Activated naive CD8-positive, alpha-beta T cell treated with anti-CD3 and anti-CD28 coated beads, Interleukin-2, amount 50 U/mL, for 24 hours (primary cell): Measurements from ENCODE around the gene POLR1C.

Experiments used
- ATAC-seq: fragments of 150-1000 bp; cut with Tn5 transposase; one replicate; pipeline ENCODE4 v1.10.0; 2021
- DNase-seq: peaks from one replicate; pipeline ENCODE4 v3.0.0; 2021
- H3K27ac Mint-ChIP-seq: one replicate; pipeline ENCODE4 v1.8.0; 2021; ENCODE audit warnings: mild to moderate bottlenecking, mixed read lengths
- H3K27me3 Mint-ChIP-seq: one replicate; pipeline ENCODE4 v1.8.0; 2021; ENCODE audit warnings: mixed read lengths
- H3K36me3 Mint-ChIP-seq: one replicate; pipeline ENCODE4 v1.8.0; 2021; ENCODE audit warnings: low read depth, mixed read lengths
- H3K4me1 Mint-ChIP-seq: one replicate; pipeline ENCODE4 v1.8.0; 2021; ENCODE audit warnings: mixed read lengths
- H3K4me3 Mint-ChIP-seq: one replicate; pipeline ENCODE4 v1.8.0; 2021; ENCODE audit warnings: mild to moderate bottlenecking, moderate library complexity, mixed read lengths
- H3K9me3 Mint-ChIP-seq: one replicate; pipeline ENCODE4 v1.8.0; 2021; ENCODE audit warnings: mixed read lengths

POLR1C gene

DNA sequence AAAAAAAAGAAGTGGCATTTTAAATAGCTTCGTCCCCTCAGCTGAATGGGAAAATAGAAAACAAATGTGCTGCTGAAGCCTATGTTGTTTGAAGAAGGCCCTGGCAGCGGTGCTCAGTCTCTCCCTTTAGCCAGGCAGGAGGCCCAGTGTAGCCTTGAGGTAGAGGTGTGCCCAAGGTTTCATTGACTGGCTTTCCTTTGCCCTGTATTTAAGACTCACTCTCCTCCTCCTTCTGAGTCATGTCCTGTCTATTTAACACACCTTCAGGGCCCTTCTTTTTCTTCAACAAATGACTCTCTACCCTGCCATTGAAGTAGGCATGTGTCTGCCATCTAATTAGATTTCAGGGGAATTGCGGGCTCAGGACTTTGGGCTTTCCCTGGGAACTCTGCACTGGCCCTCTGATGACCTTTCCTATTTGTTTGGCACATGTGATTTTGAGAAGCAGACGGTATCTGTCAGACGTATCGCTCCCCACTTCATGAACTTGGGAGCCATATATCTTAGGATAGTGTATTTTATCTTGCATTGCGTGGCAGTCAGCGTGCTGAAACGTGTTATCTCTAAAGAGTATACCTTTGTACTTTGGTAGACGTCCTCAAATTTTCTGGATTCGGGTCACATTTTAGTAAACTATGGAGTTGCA, 35.2 kb upstream of the POLR1C start:
- Mint-ChIP-seq H3K27ac (no peak overlapping the region), H3K27me3 (no peaks in the 10 kb centered on the region), H3K9me3 (no peaks in the 10 kb centered on the region), H3K4me3 (no peak overlapping the region), H3K36me3 (peaks cover 4% of the 10 kb centered on the region), H3K4me1 (peaks cover 45% of the 10 kb centered on the region)
- peak; percentile 27 for ATAC-seq
- DNase-seq: no peak

DNA sequence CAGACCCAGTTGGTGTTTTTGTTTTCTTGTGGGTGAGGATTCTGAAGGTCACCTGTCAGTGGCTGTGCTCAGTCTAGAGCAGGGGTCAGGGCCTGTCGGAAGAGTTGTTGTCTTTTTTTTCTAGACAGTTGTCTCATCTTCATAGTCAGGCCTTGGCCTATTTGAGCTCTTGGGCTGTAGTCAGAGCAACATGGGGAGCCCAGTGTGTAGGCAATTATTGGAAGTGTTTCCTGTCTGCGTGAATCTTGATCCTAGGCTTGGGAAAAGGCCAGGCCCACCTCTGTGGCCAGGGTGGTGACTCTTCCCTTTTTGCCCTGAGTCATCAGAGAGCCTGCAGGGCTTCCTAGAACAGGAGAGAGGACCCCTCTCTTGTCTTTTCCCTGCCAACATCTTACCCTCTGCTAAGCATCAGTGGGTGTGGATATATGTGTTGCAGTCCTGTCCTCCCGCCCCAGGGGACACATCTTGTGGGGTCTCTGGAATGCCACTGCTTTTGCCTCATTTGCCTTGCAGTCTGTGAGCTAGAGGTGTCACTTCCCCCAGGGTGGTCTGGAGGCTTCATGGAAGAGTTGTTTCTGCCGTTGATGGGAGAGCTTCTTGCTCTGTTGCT, 28.1 kb upstream of the POLR1C start:
- no peaks in the 10 kb centered on the region for H3K27me3 Mint-ChIP-seq
- no peaks in the 10 kb centered on the region for H3K9me3 Mint-ChIP-seq
- peaks cover 5% of the 10 kb centered on the region for H3K4me1 Mint-ChIP-seq
- H3K27ac Mint-ChIP-seq: no peak overlapping the region
- no peak overlapping the region for H3K4me3 Mint-ChIP-seq
- ATAC-seq (no peak), DNase-seq (no peak)
- no peaks in the 10 kb centered on the region for H3K36me3 Mint-ChIP-seq

DNA sequence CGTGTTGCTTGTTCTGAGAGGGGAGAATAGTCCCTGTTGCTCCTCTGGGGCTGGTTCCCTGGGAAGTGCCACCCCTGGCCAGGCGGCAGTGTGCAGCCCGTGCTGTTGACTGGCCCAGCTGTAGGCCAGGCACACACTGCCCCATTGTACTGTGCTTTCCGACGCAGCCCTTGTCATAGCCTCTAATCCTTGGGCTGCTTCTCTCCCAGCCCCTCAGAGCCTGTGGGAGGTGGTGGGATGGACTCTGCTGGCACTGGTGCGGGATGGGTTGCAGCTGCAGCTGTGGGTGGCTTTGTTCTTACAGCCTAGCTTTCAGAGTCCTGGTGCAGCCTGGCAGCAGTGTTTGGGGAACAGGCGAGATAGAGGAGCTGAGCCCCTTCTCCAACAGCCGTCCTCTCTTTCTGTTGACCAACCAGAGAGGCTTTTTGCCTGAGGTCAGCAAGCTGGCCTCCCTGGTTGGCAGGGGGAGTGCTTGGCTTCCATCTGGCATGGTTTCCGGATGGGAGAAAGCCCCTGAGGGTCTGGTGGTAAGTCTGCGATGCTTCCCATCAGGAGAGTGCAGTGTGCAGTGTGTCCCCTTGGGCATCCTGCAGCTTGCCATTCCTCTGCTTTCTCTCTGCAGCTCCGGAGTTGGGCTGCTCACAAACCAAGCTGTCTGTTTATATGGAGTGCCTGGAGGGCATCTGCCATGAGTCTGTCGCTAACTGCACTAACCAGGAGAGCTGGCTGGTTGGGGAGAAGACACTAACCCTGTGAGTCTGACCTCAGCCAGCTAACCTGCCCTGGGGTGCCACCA, 27.4 kb upstream of the POLR1C start:
- ATAC-seq: no peak
- no peak overlapping the region for H3K27ac Mint-ChIP-seq
- no peaks in the 10 kb centered on the region for H3K9me3 Mint-ChIP-seq

DNA sequence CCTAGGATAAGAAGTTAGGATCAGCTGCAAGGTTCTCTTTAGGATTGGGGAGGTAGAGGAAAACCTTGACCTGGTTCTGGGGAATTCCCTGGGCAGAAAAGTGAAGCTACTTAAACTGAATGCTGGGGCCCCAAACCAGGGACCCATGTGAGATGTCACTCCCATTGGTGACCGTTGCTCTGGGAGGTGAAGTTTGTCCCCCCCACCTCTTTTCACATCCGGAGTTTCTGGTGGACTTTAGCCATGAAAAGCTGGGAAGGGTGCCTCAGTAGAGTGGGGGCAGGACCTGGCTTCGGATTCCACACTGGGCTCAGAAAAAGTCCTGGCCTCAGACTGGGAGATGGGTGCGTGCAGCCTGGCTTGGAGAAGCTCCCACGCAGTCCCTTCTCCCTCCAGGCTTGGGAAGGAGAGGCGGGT, 26.4 kb upstream of the POLR1C start:
- H3K27ac Mint-ChIP-seq: no peak overlapping the region
- peaks cover 19% of the 10 kb centered on the region for H3K4me1 Mint-ChIP-seq
- no peaks in the 10 kb centered on the region for H3K36me3 Mint-ChIP-seq
- DNase-seq (no peak), ATAC-seq (no peak)
- H3K4me3 Mint-ChIP-seq: no peak overlapping the region
- H3K27me3 Mint-ChIP-seq: no peaks in the 10 kb centered on the region
- no peaks in the 10 kb centered on the region for H3K9me3 Mint-ChIP-seq

More for the DNA sequence above, 27.4 kb upstream of the POLR1C start:
- Mint-ChIP-seq H3K36me3 (no peaks in the 10 kb centered on the region), H3K4me1 (peaks cover 10% of the 10 kb centered on the region), H3K4me3 (no peak overlapping the region), H3K27me3 (no peaks in the 10 kb centered on the region)
- no peak for DNase-seq

DNA sequence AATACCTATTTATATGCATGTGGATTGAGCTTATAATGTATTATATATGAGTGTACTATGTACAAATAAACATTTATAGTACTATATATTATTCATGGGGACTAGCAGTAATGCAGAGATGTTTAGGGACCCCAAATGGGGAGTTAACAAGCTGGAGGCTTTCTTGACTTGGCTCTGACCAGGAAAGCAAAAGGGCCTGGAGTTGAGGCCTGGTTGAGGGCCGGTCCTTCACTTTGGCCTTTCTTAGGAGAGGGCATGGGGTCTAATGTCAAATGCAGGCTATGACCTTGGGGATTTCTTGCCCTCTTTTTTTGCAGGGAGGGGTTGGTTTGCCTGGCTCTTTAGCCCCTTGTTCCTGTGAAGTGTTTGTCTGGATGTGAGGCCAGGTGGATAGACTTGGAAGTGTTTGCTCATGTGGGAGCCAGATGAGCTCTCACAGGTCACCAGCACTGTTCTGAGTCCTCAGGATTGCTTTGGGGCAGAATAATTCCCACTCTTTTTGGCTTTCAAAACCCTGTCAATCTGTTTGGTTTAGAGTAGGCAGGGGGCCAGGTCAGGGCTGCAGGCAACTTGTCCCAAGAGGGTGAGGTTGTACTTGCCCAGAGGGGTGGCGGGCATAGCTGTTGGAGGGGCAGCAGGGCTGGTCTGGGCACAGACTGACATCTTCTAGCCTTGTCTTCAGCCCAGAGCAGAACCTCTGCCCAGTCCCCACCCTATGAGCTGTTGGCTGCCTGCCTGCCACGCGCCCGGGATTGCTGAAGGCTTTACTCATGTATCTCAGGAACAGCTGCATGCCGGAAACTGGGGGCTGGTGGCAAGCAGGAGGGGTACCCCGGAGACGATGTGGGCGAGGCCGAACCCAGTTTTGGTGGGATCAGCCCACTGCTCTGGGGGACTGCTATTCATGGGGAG, 24.9 kb upstream of the POLR1C start:
- Mint-ChIP-seq H3K36me3 (no peaks in the 10 kb centered on the region), H3K4me3 (no peak overlapping the region), H3K27me3 (no peaks in the 10 kb centered on the region), H3K27ac (no peak overlapping the region), H3K4me1 (peaks cover 20% of the 10 kb centered on the region), H3K9me3 (no peaks in the 10 kb centered on the region)
- ATAC-seq (no peak), DNase-seq (no peak)

DNA sequence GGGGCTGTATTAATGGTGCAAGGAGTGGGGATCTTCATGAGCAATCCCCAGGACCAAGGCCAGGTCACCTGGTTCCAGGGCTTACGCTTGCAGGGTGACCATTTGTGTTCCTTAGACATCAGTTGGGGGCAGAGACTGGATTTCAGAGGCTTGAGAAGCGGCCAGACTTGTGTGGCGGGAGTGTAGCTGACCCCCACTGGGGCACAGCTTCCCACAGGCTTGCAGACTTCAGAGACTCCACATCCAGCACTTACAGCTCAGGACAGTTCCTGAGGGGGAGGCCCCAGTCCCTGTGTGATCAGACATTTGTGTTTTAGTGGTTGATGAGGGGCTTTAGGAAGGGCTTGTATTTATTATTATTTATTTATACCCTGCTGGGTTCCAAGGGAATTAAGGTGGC, 24.2 kb upstream of the POLR1C start:
- H3K9me3 Mint-ChIP-seq: no peaks in the 10 kb centered on the region
- H3K36me3 Mint-ChIP-seq: no peaks in the 10 kb centered on the region
- peaks cover 20% of the 10 kb centered on the region for H3K4me1 Mint-ChIP-seq
- no peaks in the 10 kb centered on the region for H3K27me3 Mint-ChIP-seq
- ATAC-seq (no peak), DNase-seq (no peak)
- no peak overlapping the region for H3K4me3 Mint-ChIP-seq
- no peak overlapping the region for H3K27ac Mint-ChIP-seq

DNA sequence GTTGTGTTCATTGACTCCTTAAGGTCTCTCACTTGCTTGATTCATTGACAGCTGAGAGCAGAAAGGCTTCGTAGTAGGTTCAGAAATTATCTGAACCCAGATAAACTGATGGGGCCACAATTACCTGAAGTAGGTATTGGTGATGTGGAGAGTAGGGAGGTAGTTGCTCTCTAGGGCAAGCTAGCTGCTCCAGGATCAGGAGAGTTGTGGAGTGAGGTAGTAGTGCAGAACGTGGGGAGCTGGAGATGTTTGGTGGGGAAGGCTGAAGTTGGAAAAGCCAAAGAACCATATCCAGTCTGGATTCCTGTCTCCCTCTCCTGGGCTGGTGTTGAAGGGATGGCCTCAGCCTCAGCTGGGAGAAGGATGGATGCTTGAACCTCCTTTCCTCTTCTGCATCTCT, 23.7 kb upstream of the POLR1C start:
- Mint-ChIP-seq H3K27ac (no peak overlapping the region), H3K9me3 (no peaks in the 10 kb centered on the region), H3K36me3 (no peaks in the 10 kb centered on the region), H3K27me3 (no peaks in the 10 kb centered on the region), H3K4me3 (no peak overlapping the region), H3K4me1 (peaks cover 20% of the 10 kb centered on the region)
- ATAC-seq (no peak), DNase-seq (no peak)

DNA sequence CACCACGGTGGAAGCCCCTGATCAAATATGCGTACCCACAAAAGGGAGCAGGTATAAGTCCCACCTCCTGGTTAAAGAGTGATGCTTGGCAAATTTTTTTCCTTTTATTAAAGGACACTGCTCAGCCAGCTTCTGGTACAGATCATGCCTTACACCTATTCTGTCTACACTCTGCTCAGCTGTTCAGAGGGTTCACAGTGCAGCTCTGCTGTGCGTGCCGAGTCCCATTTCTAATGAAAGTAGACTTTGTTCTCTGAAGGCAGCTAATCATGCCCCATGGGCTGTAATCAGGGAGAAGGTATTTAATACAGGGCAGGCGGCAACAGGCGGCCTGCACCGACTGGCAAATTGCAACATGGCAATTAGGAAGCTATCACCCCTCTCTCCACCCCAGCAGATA, 23.1 kb upstream of the POLR1C start:
- H3K4me3 Mint-ChIP-seq: no peak overlapping the region

DNA sequence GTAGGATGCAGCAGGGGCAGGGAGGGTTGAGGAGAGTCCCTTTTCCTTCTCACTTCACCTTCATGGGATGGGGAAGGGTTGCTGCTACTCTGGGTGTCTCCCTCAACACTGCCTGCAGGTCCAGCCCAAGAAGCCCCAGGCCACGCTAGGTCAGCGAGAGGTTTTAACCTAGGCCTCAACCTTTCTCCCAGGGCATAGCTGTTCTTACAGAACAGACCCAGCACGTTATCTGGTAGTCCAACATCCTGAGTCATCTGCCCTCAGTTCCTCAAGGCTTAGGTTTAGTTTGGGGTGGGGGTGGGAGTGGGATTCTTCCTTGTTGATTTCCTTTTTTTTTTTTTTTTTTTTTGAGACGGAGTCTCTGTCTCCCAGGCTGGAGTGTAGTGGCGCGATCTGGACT, 22.6 kb upstream of the POLR1C start:
- H3K27ac Mint-ChIP-seq: no peak overlapping the region
- H3K9me3 Mint-ChIP-seq: no peaks in the 10 kb centered on the region
- no peak overlapping the region for H3K4me3 Mint-ChIP-seq
- no peaks in the 10 kb centered on the region for H3K36me3 Mint-ChIP-seq
- peaks cover 20% of the 10 kb centered on the region for H3K4me1 Mint-ChIP-seq
- no peaks in the 10 kb centered on the region for H3K27me3 Mint-ChIP-seq
- DNase-seq (no peak), ATAC-seq (no peak)

More for the DNA sequence above, 23.1 kb upstream of the POLR1C start:
- Mint-ChIP-seq H3K36me3 (no peaks in the 10 kb centered on the region), H3K27me3 (no peaks in the 10 kb centered on the region), H3K27ac (no peak overlapping the region), H3K9me3 (no peaks in the 10 kb centered on the region), H3K4me1 (peaks cover 20% of the 10 kb centered on the region)
- DNase-seq: no peak
- ATAC-seq: no peak

DNA sequence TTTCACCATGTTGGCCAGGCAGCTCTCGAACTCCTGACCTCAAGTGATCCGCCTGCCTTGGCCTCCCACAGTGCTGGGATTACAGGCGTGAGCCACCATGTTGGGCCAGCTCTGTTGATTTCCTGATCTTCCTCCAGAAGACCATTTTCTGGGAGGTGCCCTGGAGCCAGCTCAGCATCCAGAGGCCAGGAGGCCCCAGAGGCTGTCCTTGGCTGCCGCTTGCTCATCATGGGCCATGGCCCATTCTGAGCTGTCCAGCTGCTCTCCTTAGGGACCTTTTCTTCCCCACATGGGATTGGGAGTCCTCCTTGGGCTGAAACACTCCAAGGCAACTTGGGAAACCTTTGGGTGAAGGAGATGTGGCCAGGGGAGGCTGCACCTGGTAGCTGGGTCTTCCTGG, 22.1 kb upstream of the POLR1C start:
- peaks cover 20% of the 10 kb centered on the region for H3K4me1 Mint-ChIP-seq
- ATAC-seq (no peak), DNase-seq (no peak)
- H3K9me3 Mint-ChIP-seq: no peaks in the 10 kb centered on the region
- H3K36me3 Mint-ChIP-seq: no peaks in the 10 kb centered on the region
- H3K4me3 Mint-ChIP-seq: no peak overlapping the region
- no peaks in the 10 kb centered on the region for H3K27me3 Mint-ChIP-seq
- H3K27ac Mint-ChIP-seq: no peak overlapping the region

DNA sequence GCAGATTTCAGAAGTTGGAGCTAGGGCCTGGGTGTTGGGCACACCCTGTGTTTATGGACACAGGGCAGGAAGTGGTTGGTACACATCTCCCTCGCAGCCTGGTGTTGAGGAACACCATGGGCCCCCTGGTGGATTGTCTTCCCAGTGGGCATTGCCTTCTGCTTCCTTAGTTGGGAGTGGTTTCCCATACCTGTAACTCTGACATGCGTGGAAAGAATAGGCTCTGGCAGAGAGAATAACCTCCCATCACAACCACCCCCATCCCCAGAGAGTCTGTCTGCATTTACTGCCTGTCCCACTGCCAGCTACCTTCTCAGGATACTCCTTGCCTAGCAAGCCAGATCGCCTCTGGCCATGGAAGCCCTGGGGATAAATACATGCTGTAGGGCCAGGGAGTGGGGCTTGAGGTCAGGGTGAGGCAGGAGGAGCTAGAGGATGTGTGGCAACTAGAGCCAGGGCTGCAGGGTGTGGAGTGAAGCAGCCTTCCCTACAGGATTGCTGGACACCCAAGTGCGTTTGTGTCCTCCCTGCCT, 21.4 kb upstream of the POLR1C start:
- DNase-seq: no peak
- H3K4me1 Mint-ChIP-seq: peaks cover 20% of the 10 kb centered on the region
- H3K27ac Mint-ChIP-seq: no peak overlapping the region
- H3K9me3 Mint-ChIP-seq: no peaks in the 10 kb centered on the region
- no peak for ATAC-seq
- no peak overlapping the region for H3K4me3 Mint-ChIP-seq
- H3K27me3 Mint-ChIP-seq: no peaks in the 10 kb centered on the region
- no peaks in the 10 kb centered on the region for H3K36me3 Mint-ChIP-seq

DNA sequence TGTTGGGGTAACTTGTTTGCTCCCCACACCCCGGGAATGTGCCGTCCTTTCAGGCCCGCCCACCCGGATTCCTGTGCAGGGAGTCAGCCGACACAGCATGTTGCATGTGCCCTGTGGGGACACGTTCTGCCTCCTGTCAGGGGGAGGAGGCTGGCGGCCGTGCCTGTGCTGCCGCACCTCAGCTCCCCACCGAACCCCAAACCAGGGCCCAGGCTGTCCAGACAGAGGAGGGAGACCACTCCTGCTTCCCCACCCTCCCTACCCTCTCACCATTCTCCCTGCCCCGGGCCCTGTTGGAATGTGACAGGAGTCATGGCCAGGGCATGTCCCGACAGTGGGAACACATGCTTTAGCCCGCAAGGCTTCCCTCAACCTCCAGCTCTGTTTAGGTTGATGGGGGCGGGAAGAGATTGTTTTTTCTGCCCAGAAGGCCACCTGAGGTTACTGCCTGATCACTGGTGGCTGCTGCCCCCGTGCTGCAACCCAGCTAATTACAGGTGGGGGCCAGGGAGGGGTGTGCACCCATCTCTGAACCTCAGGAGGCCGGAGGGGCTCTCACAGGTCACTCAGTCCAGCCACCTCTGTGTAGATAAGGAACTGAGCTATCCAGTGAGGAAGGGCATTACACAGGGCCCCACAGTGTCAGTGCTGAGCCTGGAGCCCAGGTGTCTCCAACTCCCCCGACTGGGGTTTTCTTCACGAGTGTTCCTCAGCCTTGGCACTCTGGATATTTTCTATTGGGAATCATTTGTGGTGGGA, 20.3 kb upstream of the POLR1C start:
- H3K4me3 Mint-ChIP-seq: no peak overlapping the region
- ATAC-seq (no peak), DNase-seq (no peak)
- H3K36me3 Mint-ChIP-seq: peaks cover 7% of the 10 kb centered on the region
- H3K9me3 Mint-ChIP-seq: no peaks in the 10 kb centered on the region
- H3K27me3 Mint-ChIP-seq: no peaks in the 10 kb centered on the region
- H3K4me1 Mint-ChIP-seq: peaks cover 20% of the 10 kb centered on the region
- H3K27ac Mint-ChIP-seq: no peak overlapping the region

DNA sequence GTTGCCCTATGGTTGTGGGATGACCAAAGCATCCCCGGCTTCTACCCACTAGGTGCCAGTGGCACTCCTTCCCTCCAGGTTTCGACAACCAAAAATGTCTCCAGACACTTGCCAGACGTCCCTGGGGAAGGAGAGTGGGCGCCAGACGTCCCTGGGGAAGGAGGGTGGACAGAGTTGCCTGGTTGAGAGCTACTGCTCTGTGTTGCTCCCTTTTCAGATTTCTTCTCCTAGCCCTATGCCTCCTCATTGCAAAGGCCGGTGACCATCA, 19.8 kb upstream of the POLR1C start:
- peaks cover 20% of the 10 kb centered on the region for H3K4me1 Mint-ChIP-seq
- no peak overlapping the region for H3K4me3 Mint-ChIP-seq
- H3K36me3 Mint-ChIP-seq: peaks cover 11% of the 10 kb centered on the region
- ATAC-seq (no peak), DNase-seq (no peak)
- H3K27me3 Mint-ChIP-seq: no peaks in the 10 kb centered on the region
- no peak overlapping the region for H3K27ac Mint-ChIP-seq
- no peaks in the 10 kb centered on the region for H3K9me3 Mint-ChIP-seq

DNA sequence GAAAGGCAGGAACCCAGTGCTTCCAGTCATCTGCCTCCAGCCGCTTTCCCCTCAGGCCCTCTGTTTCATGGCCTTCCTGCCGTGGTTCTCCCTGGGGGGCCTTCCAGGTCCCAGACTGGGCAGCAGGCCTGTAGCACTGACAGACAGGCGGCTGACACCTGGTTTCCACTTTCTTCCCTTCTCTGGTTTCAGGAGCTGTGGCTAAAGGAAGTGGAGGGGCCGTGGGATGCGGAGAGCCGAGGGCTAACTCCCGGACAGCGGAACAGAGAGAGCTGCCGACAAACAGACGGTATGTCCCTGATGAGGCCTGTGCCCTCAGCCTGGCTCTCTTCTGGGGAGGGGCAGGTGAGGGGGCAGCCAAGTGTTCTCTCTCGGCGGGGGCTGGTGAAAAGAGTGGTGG, 19.2 kb upstream of the POLR1C start:
- DNase-seq (no peak), ATAC-seq (no peak)
- Mint-ChIP-seq H3K9me3 (no peaks in the 10 kb centered on the region), H3K4me1 (peaks cover 20% of the 10 kb centered on the region), H3K27me3 (no peaks in the 10 kb centered on the region), H3K4me3 (no peak overlapping the region), H3K27ac (no peak overlapping the region), H3K36me3 (peaks cover 11% of the 10 kb centered on the region)
